Naive B cell (primary cell): ENCODE measurements around the gene C19orf38. TPM values are rescaled to one million over a fixed set of nuclear protein-coding genes. Genes with fewer than 3 reads are reported as not detected.
A peak's percentile ranks its signal among the peaks of the same experiment; 100 is the strongest.
"Not testable (repeated sequence)": the region's sequence is repeated elsewhere in the genome, so short reads cannot be mapped to it uniquely, and the experiment has no call there.

Source experiments
- ATAC-seq, 2 donors: fragments of 150-1000 bp; cut with Tn5 transposase; 2 replicates each; pipeline ENCODE4 v1.10.0; 2021; ENCODE audit warnings: low read depth in 2 of 2, mild to moderate bottlenecking in 2 of 2, moderate library complexity in 2 of 2
- DNase-seq: peaks from one replicate; pipeline ENCODE4 v3.0.0; 2022
- H3K27ac Mint-ChIP-seq, 6 donors: one replicate each; pipeline ENCODE4 v1.8.0; 2020 to 2022; ENCODE audit warnings: mild to moderate bottlenecking in 6 of 6, mixed read lengths in 6 of 6, moderate library complexity in 5 of 6, inconsistent platforms in 2 of 6
- H3K27me3 Mint-ChIP-seq, 3 donors: one replicate each; pipeline ENCODE4 v1.8.0; 2021 to 2022; ENCODE audit warnings: mixed read lengths in 3 of 3, mild to moderate bottlenecking in 1 of 3
- H3K36me3 Mint-ChIP-seq, 2 donors: one replicate each; pipeline ENCODE4 v1.8.0; 2020 to 2022; ENCODE audit warnings: mixed read lengths in 2 of 2, inconsistent platforms in 1 of 2, mild to moderate bottlenecking in 1 of 2
- H3K4me1 Mint-ChIP-seq, 3 donors: one replicate each; pipeline ENCODE4 v1.8.0; 2020 to 2022; ENCODE audit warnings: mixed read lengths in 3 of 3, inconsistent platforms in 1 of 3, mild to moderate bottlenecking in 1 of 3, moderate library complexity in 1 of 3
- H3K4me3 Mint-ChIP-seq, 8 donors: one replicate each; pipeline ENCODE4 v1.8.0; 2020 to 2022; ENCODE audit warnings: mild to moderate bottlenecking in 8 of 8, mixed read lengths in 8 of 8, moderate library complexity in 8 of 8, inconsistent platforms in 2 of 8
- H3K9me3 Mint-ChIP-seq, 7 donors: one replicate each; pipeline ENCODE4 v1.8.0; 2020 to 2022; ENCODE audit warnings: mixed read lengths in 7 of 7, mild to moderate bottlenecking in 5 of 7, inconsistent platforms in 2 of 7, moderate library complexity in 1 of 7
- polyA plus RNA-seq, 6 donors: library from polyadenylated mRNA; unstranded; fragments of 300-500 nt; fragmentation: Illumina TruSeq; gene quantifications; one replicate each; pipeline ENCODE4 v1.2.3, GENCODE V29; 2021; ENCODE audit warnings: low read depth in 6 of 6

Gene C19orf38
- polyA plus RNA-seq, 6 donors from 2014 or later: 1.5 to 5.3 (median 1.9) TPM

DNA sequence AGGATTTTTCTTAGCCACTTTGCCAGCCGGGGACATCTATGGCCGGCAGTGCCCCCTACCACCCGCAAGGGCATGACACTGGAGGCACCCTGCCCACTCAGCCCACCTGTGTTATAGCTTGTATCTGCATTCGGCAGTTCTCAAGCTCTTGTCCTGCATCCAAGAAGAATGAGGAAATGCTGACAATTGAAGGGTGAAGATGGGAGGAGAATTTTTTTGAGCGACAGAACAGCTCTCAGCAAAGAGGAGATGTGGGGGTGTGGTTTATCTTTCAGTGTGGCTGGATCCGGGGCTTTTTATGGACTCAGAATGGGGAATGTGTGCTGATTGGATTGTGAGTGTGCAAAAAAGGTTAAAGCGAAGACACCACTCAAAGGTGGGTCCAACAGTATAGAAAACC lies 5.4 kb upstream of the C19orf38 start:
- Mint-ChIP-seq H3K27ac (no peak overlapping the region), H3K4me3 (no peak overlapping the region), H3K4me1 (no peaks in the 10 kb centered on the region), H3K36me3 (peaks cover 5 to 9% of the 10 kb centered on the region in 2 donors), H3K27me3 (peaks cover 0 to 10% (median 0%) of the 10 kb centered on the region in 3 donors), H3K9me3 (peaks cover 0 to 19% (median 7%) of the 10 kb centered on the region in 7 donors)
- no peak for DNase-seq
- ATAC-seq: no peak

DNA sequence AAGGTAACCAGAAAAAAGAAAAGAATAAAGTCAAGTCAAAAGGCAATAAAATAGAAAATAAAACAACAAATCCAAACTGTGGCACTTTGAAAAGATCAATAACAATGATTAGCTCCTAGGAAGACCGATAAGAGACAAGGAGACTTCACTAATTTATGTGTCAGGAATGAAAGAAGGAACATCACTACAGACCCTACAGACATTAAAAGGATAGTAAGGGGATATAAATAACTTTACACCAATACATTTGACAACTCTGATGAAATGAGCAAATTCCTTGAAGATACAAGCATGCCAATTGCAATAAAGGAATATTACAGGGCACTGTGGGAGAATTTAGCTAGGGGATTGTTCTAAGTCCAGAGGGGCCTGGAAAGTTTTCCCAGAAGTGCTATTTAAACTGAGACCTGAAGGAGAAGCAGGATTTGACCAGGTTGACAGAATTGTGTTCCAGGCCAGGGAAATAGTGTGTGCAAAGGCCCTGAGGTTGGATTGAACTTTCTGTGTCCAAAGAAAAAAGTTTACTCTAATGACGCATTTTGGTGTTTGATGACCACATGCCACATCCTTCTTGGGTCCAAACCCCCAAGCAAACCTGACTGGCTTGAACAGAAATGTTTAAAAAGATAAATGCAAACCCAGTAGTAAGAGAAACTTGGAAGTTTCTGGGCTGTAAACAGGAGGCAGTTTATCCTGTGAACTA lies 1.6 kb upstream of the C19orf38 start:
- H3K27ac Mint-ChIP-seq: no peak overlapping the region
- peaks cover 5 to 9% of the 10 kb centered on the region in 2 donors for H3K36me3 Mint-ChIP-seq
- H3K27me3 Mint-ChIP-seq: peaks cover 0 to 15% (median 8%) of the 10 kb centered on the region in 3 donors
- H3K4me1 Mint-ChIP-seq: peaks cover 5 to 6% (median 6%) of the 10 kb centered on the region in 3 donors
- ATAC-seq (no peak), DNase-seq (no peak)
- H3K4me3 Mint-ChIP-seq: no peak overlapping the region
- H3K9me3 Mint-ChIP-seq: peaks cover 0 to 11% (median 6%) of the 10 kb centered on the region in 7 donors

DNA sequence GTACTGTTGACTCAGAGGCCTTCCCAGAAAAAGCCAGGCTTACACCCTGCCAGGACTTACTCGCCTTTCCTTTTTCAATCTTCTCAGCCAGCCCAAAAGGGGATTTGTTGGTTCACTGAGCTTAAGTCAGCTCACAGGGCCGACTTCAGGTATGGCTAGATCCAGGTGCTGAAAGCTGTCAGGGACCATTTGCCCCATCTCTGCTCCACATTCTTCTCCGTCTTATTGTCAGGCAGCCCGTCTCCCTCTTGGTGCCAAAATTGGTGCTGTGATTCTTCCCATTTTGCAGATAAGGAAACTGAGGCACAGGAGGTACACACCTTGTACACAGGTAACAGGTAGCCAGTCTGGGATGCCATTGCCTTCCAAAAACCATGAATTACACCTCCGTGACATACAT lies 2.4 kb downstream of the C19orf38 start:
- H3K27ac Mint-ChIP-seq: no peak overlapping the region
- ATAC-seq: no peak
- H3K27me3 Mint-ChIP-seq: peaks cover 0 to 15% (median 8%) of the 10 kb centered on the region in 3 donors

DNA sequence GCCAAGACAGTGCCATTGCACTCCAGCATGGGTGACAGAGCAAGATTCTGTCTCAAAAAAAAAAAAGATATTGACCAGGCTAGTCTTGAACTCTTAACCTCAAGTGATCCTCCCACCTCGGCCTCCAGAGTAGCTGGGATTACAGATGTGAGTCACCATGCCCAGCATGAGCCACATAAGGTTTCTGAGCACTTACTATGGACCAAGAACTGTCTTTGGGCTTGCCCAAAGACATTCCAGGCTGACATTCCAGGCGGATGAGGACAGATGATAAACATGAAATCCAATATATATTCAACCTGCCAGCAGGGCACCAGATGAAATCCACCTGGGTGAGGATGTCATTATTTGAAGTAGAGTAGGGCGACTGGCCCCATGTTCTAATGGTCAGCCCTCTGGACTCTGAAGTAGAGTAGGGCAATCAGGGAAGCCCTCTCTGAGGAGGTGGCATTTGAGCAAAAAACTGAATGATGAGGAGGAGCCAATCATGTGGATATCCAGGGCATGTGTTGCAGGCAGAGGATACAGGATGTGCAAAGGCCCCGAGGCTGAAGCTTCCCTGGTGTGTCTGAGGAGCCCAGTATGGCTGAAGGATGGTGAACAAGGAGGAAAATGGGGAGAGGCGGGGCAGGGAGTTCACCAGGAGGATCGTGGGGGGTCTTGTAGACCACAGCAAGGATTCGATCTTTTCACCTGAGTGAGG lies 4.0 kb downstream of the C19orf38 start:
- Mint-ChIP-seq H3K27me3 (peaks cover 0 to 10% (median 8%) of the 10 kb centered on the region in 3 donors), H3K27ac (peak overlapping the region in 1 of 6 donors; percentile 74), H3K9me3 (no peaks in the 10 kb centered on the region), H3K4me1 (peaks cover 5 to 6% (median 6%) of the 10 kb centered on the region in 3 donors), H3K36me3 (no peaks in the 10 kb centered on the region), H3K4me3 (no peak overlapping the region)
- DNase-seq: no peak
- ATAC-seq: no peak

More for the DNA sequence above, 2.4 kb downstream of the C19orf38 start:
- Mint-ChIP-seq H3K4me3 (no peak overlapping the region), H3K9me3 (peaks cover 0 to 10% (median 5%) of the 10 kb centered on the region in 7 donors), H3K36me3 (peaks cover 5 to 9% of the 10 kb centered on the region in 2 donors), H3K4me1 (peaks cover 5 to 6% (median 6%) of the 10 kb centered on the region in 3 donors)
- no peak for DNase-seq

DNA sequence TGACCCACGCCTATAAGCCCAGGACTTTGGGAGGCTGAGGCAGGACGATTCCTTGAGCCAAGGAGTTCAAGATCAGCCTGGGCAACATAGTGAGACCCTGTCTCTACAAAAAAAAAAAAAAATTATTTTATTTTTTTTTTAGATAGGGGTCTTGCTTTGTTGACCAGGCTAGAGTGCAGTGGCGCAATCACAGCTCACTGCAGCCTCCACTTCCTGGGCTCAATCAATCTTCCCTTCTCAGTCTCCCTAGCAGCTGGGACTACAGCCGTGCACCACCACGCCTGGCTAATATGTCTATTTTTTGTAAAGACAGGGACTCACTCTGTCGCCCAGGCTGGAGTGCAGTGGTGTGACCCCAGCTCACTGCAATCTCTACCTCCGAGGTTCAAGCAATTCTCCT lies 4.7 kb downstream of the C19orf38 start:
- Mint-ChIP-seq H3K4me3 (no peak overlapping the region), H3K27ac (no peak overlapping the region), H3K9me3 (no peaks in the 10 kb centered on the region), H3K36me3 (no peaks in the 10 kb centered on the region), H3K27me3 (peaks cover 0 to 10% (median 8%) of the 10 kb centered on the region in 3 donors), H3K4me1 (peaks cover 5 to 6% (median 6%) of the 10 kb centered on the region in 3 donors)
- no peak for ATAC-seq
- DNase-seq: no peak

DNA sequence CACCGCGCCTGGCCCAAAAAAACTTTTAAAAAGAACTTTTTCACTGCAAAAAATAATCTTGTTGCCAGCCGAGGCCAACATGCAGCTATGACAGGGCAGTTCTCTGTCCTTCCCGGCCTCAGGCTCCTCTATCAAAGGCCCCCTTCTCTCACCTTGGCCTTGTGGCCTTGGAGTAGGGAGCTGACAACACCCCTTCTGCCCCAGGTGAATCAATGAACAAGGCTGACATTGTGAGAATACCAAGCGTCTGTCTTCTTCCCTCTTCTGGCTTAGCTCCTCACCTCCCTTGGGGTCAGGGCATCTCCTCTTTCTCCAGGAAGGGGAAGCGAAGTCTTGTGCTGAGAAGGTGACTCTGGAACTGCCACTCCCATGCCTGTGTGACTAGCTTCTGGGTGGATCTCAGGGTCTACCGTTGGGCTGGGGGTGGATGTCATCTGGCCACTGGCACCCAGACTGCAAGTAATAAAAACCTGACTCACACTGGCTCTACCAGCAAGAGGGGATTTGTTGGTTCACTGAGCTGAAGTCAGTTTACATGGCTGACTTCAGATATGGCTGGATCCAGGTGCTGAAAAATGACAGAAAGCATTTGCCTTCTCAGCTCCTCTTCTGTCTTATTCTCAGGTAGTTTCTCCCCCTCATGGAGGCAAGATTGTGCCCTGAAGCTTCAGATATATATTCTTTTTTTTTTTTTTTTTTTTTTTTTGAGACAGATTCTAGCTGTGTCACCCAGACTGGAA lies 6.3 kb downstream of the C19orf38 start:
- H3K4me3 Mint-ChIP-seq: no peak overlapping the region
- ATAC-seq: no peak
- no peaks in the 10 kb centered on the region for H3K9me3 Mint-ChIP-seq
- peaks cover 0 to 10% (median 0%) of the 10 kb centered on the region in 3 donors for H3K27me3 Mint-ChIP-seq
- no peaks in the 10 kb centered on the region for H3K36me3 Mint-ChIP-seq
- no peak for DNase-seq
- H3K27ac Mint-ChIP-seq: peak overlapping the region in 1 of 6 donors; percentile 54
- H3K4me1 Mint-ChIP-seq: peaks cover 0 to 4% (median 4%) of the 10 kb centered on the region in 3 donors

DNA sequence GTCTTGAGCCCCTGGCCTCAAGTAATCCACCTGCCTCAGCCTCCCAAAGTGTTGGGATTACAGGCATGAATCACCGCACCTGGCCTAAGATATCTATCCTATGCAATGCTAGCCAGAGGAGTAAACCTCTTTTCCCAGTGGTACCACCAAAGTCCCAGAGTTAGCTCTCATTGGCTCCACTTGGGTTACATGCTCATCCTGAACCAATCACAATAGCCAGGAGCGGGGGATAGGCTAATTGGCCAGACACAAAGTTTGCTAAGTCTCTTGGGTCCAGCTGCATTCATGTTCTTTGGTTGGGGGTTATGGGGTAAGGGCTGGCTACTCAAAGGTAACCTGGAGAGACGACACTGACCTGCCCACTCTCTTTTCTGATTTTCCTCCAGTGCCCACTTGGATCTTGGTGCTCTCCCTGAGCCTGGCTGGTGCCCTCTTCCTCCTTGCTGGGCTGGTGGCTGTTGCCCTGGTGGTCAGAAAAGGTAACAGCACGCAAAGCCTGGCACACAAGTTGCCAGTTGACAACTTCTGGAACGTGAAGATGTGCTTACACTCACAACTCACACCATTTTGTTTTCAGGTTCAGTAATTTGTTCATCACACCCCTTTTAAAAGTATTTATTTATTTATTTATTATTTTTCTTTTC lies 7.8 kb downstream of the C19orf38 start:
- ATAC-seq: peak in 1 of 2 donors; percentile 50
- H3K4me1 Mint-ChIP-seq: peaks cover 0 to 4% (median 4%) of the 10 kb centered on the region in 3 donors
- H3K27me3 Mint-ChIP-seq: peaks cover 0 to 5% (median 0%) of the 10 kb centered on the region in 3 donors
- no peak for DNase-seq
- peak overlapping the region in 2 of 6 donors; percentile 57 to 82 for H3K27ac Mint-ChIP-seq
- H3K36me3 Mint-ChIP-seq: no peaks in the 10 kb centered on the region
- no peak overlapping the region for H3K4me3 Mint-ChIP-seq
- no peaks in the 10 kb centered on the region for H3K9me3 Mint-ChIP-seq

DNA sequence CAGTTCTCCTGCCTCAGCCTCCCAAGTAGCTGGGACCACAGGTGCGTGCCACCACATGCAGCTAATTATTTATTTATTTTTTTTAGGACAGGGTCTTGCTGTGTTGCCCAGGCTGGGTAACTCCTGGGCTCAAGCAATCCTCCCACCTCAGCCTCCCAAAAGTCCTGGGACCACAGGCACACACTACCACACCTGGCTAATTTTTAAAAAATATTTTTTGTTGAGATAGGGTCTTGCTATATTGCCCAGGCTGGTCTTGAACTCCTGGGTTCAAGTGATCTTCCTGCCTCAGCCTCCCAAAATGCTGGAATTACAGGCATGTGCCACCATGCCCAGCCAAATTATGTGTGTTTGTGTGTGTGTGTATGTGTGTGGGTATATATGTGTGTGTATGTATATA lies 8.7 kb downstream of the C19orf38 start:
- not testable (repeated sequence) for H3K4me3 Mint-ChIP-seq, H3K27me3 Mint-ChIP-seq, H3K27ac Mint-ChIP-seq, DNase-seq, H3K4me1 Mint-ChIP-seq, H3K36me3 Mint-ChIP-seq, H3K9me3 Mint-ChIP-seq, ATAC-seq

DNA sequence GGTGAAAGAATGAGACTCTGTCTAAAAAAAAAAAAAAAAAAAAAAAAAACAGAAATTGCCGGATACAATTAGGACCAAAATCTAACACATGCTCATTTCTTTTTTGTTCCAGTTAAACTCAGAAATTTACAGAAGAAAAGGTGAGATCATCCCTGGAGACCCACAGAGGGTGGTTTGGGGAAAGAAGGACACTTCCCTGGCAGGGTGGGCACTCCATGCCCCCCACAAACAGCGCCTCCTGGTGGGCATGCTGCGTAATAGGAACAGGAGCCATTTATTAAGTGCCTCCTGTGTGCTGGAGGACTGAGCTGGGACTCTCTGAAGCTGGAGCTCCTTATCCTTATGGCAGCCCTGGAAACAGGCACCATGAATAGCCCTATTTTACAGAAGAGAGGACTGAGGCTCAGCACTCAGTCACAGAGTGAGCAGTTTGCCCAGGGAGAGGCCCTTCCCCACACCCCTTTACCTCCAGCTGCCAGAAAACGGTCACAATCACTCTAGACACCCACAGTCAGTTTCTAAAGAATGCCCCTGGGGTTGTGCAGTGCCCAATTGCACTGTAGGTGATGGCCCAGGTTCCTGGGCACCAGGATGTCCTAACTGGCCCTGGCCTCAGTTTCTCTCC lies 10.1 kb downstream of the C19orf38 start:
- DNase-seq: no peak
- no peak for ATAC-seq
- peaks cover 3 to 10% (median 4%) of the 10 kb centered on the region in 3 donors for H3K4me1 Mint-ChIP-seq
- H3K9me3 Mint-ChIP-seq: no peaks in the 10 kb centered on the region
- no peaks in the 10 kb centered on the region for H3K27me3 Mint-ChIP-seq
- no peak overlapping the region for H3K4me3 Mint-ChIP-seq
- H3K36me3 Mint-ChIP-seq: no peaks in the 10 kb centered on the region
- peak overlapping the region in 1 of 6 donors; percentile 53 for H3K27ac Mint-ChIP-seq

DNA sequence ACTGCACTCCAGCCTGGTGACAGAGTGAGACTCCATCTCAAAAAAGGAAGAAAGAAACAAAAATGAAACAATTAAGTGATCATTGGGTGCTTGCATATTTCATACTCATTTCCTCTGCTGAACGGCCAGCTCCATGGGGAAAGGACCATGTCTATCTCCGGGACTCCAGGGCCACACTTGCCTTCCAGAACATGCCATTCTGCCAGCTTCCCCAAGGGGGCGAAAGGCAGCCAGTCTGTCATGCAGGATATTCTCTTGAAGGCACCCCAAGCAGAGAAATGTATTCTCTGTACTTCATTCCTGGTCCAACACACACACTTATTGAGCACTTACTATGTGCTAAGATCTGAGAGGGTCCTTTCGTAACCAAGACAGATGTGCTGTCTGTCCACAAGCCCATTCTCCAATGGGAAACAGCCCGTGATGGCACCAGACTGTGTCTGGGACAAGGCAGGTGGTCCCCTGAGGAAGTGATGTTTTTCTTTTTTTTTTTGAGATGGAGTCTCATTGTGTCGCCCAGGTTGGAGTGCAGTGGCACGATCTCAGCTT lies 13.0 kb downstream of the C19orf38 start:
- H3K27ac Mint-ChIP-seq: no peak overlapping the region
- ATAC-seq: peak; percentile 26 to 48

DNA sequence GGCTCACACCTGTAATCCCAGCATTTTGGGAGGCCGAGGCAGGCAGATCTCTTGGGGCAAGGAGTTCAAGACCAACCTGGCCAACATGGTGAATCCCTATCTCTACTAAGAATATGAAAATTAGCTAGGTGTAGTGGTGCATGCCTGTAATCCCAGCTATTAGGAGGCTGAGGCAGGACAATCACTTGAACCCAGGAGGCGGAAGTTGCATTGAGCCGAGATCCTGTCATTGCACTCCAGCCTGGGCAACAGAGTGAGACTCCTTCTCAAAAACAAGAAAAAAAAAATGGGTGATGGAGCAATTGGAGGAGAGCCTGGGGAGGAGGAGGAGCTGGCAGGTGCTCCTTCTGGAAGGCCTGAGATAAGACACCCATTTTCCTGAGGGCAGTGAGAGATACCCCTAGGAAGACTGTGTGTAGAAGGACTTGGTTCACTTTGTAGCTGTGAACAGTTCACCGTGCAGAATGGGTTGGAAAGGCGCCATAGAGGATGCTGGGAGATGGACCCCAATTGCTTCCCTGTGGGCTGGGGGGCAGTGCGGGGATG lies 14.4 kb downstream of the C19orf38 start:
- Mint-ChIP-seq H3K4me1 (peaks cover 14 to 31% (median 16%) of the 10 kb centered on the region in 3 donors), H3K4me3 (peak overlapping the region in 1 of 8 donors; percentile 81), H3K27ac (peak overlapping the region in 1 of 6 donors; percentile 34), H3K9me3 (no peaks in the 10 kb centered on the region), H3K36me3 (no peaks in the 10 kb centered on the region), H3K27me3 (no peaks in the 10 kb centered on the region)
- DNase-seq: no peak
- no peak for ATAC-seq

More for the DNA sequence above, 13.0 kb downstream of the C19orf38 start:
- no peaks in the 10 kb centered on the region for H3K9me3 Mint-ChIP-seq
- H3K4me3 Mint-ChIP-seq: no peak overlapping the region
- no peaks in the 10 kb centered on the region for H3K27me3 Mint-ChIP-seq
- peaks cover 14 to 24% (median 15%) of the 10 kb centered on the region in 3 donors for H3K4me1 Mint-ChIP-seq
- no peaks in the 10 kb centered on the region for H3K36me3 Mint-ChIP-seq
- no peak for DNase-seq

DNA sequence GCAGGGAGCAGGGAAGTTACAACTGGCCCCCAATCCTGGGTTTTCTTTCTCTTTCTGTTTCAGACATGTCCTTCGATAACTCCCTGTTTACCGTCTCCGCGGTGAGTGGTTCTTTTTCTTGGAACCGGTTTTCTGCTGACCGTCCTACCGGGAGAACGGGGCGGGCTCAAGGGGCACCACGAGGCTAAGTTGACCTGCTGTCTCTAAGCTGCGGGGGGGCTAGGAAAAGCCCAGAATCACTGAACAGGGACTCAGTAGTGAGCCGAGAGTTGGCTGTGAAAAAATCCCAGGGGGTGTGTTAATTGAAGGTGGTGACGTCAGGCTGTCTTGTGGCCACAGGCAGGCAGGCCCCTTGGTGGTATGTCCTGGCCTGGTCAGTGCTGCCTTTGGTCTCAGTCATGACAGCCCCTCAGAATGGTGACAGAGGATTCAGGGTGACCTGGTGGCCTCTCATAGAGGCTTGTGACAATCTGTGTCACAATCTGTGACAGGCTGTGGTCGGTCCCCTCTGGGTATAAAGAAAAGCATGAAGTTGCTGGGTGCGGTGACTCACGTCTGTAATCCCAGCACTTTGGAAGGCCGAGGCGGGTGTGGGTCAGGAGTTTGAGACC lies 15.0 kb downstream of the C19orf38 start:
- H3K4me1 Mint-ChIP-seq: peaks cover 19 to 35% (median 21%) of the 10 kb centered on the region in 3 donors
- H3K27ac Mint-ChIP-seq: peak overlapping the region in 4 of 6 donors; percentile 34 to 92 (median 71)
- H3K36me3 Mint-ChIP-seq: no peaks in the 10 kb centered on the region
- DNase-seq (no peak), ATAC-seq (no peak)
- H3K27me3 Mint-ChIP-seq: no peaks in the 10 kb centered on the region
- H3K4me3 Mint-ChIP-seq: peak overlapping the region in 1 of 8 donors; percentile 47
- H3K9me3 Mint-ChIP-seq: no peaks in the 10 kb centered on the region
